GM12878 (cell line): ENCODE results near the gene TNFRSF6B. TPM values are rescaled to one million over a fixed set of nuclear protein-coding genes. Genes with fewer than 3 reads are reported as not detected.

Experiments used
- ATAC-seq: fragments of 200-7000 bp; cut with Tn5 transposase; 3 replicates; pipeline ENCODE4 v1.9.1; 2020; ENCODE audit warnings: mild to moderate bottlenecking, moderate library complexity
- BruUV-seq: library from RNA; stranded (reverse); fragments of 400-500 nt; replicated peaks from 2 replicates; lab custom pipeline; 2021; lab: Mats Ljungman, UMichigan
- CTCF ChIA-PET: fragments of 300-600 bp; sonication (Branson Sonifier 250); formaldehyde crosslinking; extraction: SDS; loops from one replicate; lab custom pipeline; 2021; ENCODE audit warnings: inconsistent platforms; lab: Yijun Ruan, JAX
- POLR2A ChIA-PET: fragments of 350-600 bp; formaldehyde crosslinking; extraction: SDS; loops from one replicate; lab custom pipeline; 2021; ENCODE audit warnings: inconsistent platforms; lab: Charles Lee
- RAD21 ChIA-PET: fragments of 300-600 bp; sonication (Branson Sonifier 250); formaldehyde crosslinking; loops from one replicate; lab custom pipeline; 2023; ENCODE audit warnings: antibody characterized with exemption; ENCODE audit not compliant: unreplicated experiment; lab: Charles Lee
- SMC1A ChIA-PET: fragments of 300-600 bp; sonication (Branson Sonifier 250); formaldehyde crosslinking; loops from one replicate; lab custom pipeline; 2023; ENCODE audit not compliant: unreplicated experiment, uncharacterized antibody; lab: Charles Lee
- DNase-seq: peaks from one replicate; pipeline ENCODE4 v3.0.0-alpha.2; 2011; ENCODE audit warnings: low read depth, low spot score
- FAIRE-seq: peaks from 3 replicates; lab custom pipeline; 2011; peaks lifted over from hg19 to GRCh38; lab: Jason Lieb, UNC
- H2AFZ ChIP-seq: 2 replicates; pipeline ENCODE4 v1.6.0; 2011; ENCODE audit warnings: low read depth, low read length, control low read depth; ENCODE audit not compliant: control insufficient read depth
- H3K27ac ChIP-seq: 2 replicates; pipeline ENCODE4 v1.5.1; 2011; ENCODE audit warnings: control low read depth; ENCODE audit not compliant: control insufficient read depth, insufficient read depth
- H3K27me3 ChIP-seq, 2 experiments: replicated peaks in 1 of 2; 2 replicates each; pipeline versions ENCODE4 v1.6.0 to v1.6.1; 2011; ENCODE audit warnings: low read length in 1 of 2; ENCODE audit not compliant: control insufficient read depth in 2 of 2, insufficient read depth in 2 of 2
- H3K36me3 ChIP-seq, 2 experiments: 2 replicates each; pipeline ENCODE4 v1.5.1; 2011; ENCODE audit warnings: low read length in 1 of 2; ENCODE audit not compliant: control insufficient read depth in 2 of 2, insufficient read depth in 2 of 2
- H3K4me1 ChIP-seq: 2 replicates; pipeline ENCODE4 v1.6.1; 2011; ENCODE audit warnings: mild to moderate bottlenecking, low read length, moderate library complexity, mixed read lengths; ENCODE audit not compliant: control insufficient read depth, insufficient read depth
- H3K4me2 ChIP-seq: 2 replicates; pipeline ENCODE4 v1.6.0; 2011; ENCODE audit warnings: control low read depth; ENCODE audit not compliant: control insufficient read depth, insufficient read depth
- H3K4me3 ChIP-seq: fragments of 200-600 bp; sonication (generic); 2 replicates; pipeline ENCODE4 v1.5.1; 2016
- H3K79me2 ChIP-seq: 2 replicates; pipeline ENCODE4 v1.6.0; 2011; ENCODE audit warnings: low read length; ENCODE audit not compliant: control insufficient read depth, insufficient read depth
- H3K9ac ChIP-seq: 2 replicates; pipeline ENCODE4 v1.8.0; 2011; ENCODE audit warnings: low read length, control low read depth, mixed read lengths; ENCODE audit not compliant: control insufficient read depth, insufficient read depth
- H3K9me3 ChIP-seq: replicated peaks from 3 replicates; pipeline ENCODE4 v1.5.1; 2011; ENCODE audit warnings: mild to moderate bottlenecking, low read length; ENCODE audit not compliant: control insufficient read depth, insufficient read depth
- H4K20me1 ChIP-seq: 2 replicates; pipeline ENCODE4 v1.6.0; 2011; ENCODE audit not compliant: control insufficient read depth, insufficient read depth
- DPF2 ChIP-seq: fragments of 450-650 bp; IDR thresholded peaks from 2 replicates; pipeline ENCODE4 v1.6.1; 2017; ENCODE audit warnings: mild to moderate bottlenecking
- LARP7 ChIP-seq: fragments of 450-650 bp; IDR thresholded peaks from 2 replicates; pipeline ENCODE4 v1.6.1; 2017; ENCODE audit warnings: mild to moderate bottlenecking
- MLLT1 ChIP-seq: fragments of 450-650 bp; IDR thresholded peaks from 2 replicates; pipeline ENCODE4 v1.6.1; 2016; ENCODE audit warnings: mild to moderate bottlenecking
- PAX5 ChIP-seq: IDR thresholded peaks from 2 replicates; pipeline ENCODE4 v1.6.1; 2011; ENCODE audit warnings: low read depth, low read length, borderline replicate concordance
- TARDBP ChIP-seq: IDR thresholded peaks from 2 replicates; pipeline ENCODE4 v1.6.1; 2016; ENCODE audit warnings: borderline replicate concordance
- ZNF622 ChIP-seq: fragments of 450-650 bp; IDR thresholded peaks from 2 replicates; pipeline ENCODE4 v1.6.1; 2017; ENCODE audit warnings: mild to moderate bottlenecking, inconsistent platforms
- WGBS: methylation state at CpG from one replicate; pipeline ENCODE4 v1.1.6; 2016; ENCODE audit warnings: low lambda C conversion rate; ENCODE audit not compliant: insufficient replicate concordance, insufficient coverage; ENCODE audit errors: missing lambda C conversion rate; 5-methylcytosine and 5-hydroxymethylcytosine counted together
- in situ Hi-C: fragments of 300-500 bp; cut with MboI; formaldehyde crosslinking; loops from 9 replicates; pipeline ENCODE4 v1.14.3; 2018; ENCODE audit warnings: mixed read lengths
- intact Hi-C: fragments of 100-400 bp; cut with micrococcal nuclease; formaldehyde crosslinking; loops from one replicate; pipeline ENCODE4 v1.14.2; 2022; ENCODE audit not compliant: unreplicated experiment
- polyA plus RNA-seq, 11 experiments: library from polyadenylated mRNA; depleted of rRNA in 4 of 11; unstranded in 6 of 11; stranded (reverse) in 5 of 11; fragments of >200 nt; fragmentation: Nextera tagmentation in 4 of 11; fragmentation: Illumina TruSeq in 1 of 11; extraction: Ambion mirVana in 4 of 11; extraction: Trizol in 1 of 11; gene quantifications; 1 replicate in 1 of 11; 2 replicates in 10 of 11; pipeline versions ENCODE4 v1.2.1 to v1.2.3, GENCODE V29; 2011 to 2016; ENCODE audit warnings: inconsistent platforms in 2 of 11, missing spikeins in 2 of 11, low read depth in 1 of 11
- total RNA-seq, 4 experiments: library from RNA; depleted of rRNA in 3 of 4; stranded (reverse); fragments of >200 nt in 3 of 4; fragmentation: Illumina TruSeq in 1 of 4; extraction: Trizol in 1 of 4; gene quantifications; 2 replicates each; pipeline versions ENCODE4 v1.2.1 to v1.2.3, GENCODE V29; 2013 to 2021

Gene TNFRSF6B
- total and polyA plus RNA-seq, 10 of the 15 experiments (the other 5 are each of a cell fraction or from before 2014, with no cell fraction given): 0.67 to 2.2 (median 1.8) TPM; not detected in 7

GRCh38 chr20:63687419-63688178 is 8.9 kb upstream of the TNFRSF6B start:
- Histone ChIP-seq H4K20me1 (no peaks in the 10 kb centered on the region), H3K4me2 (no peak overlapping the region), H2AFZ (no peak overlapping the region), H3K4me3 (no peak overlapping the region), H3K9ac (no peak overlapping the region), H3K79me2 (no peaks in the 10 kb centered on the region), H3K27ac (no peak overlapping the region), H3K27me3 (no peaks in the 10 kb centered on the region), H3K9me3 (no peaks in the 10 kb centered on the region), H3K4me1 (no peaks in the 10 kb centered on the region), H3K36me3 (no peaks in the 10 kb centered on the region)
- CTCF ChIA-PET: no interaction called here
- BruUV-seq: no TSS peak
- DNase-seq: no peak
- SMC1A ChIA-PET: interaction anchor here (1.5 kb wide), 1 partner anchor 150 kb away, joined by 3 read pairs; no protein-coding TSS in a partner anchor
- no peak for ATAC-seq
- intact Hi-C loops: no loop called here
- RAD21 ChIA-PET: no interaction called here
- in situ Hi-C loops: no loop called here
- WGBS: 88% methylated on average over 28 of the region's 29 CpGs
- FAIRE-seq: no peak
- POLR2A ChIA-PET: no interaction called here
- TF ChIP-seq LARP7: no peak
- no peak for TF ChIP-seq DPF2
- TF ChIP-seq MLLT1: no peak
- TF ChIP-seq TARDBP: no peak
- no peak for TF ChIP-seq PAX5
- TF ChIP-seq ZNF622: no peak
